Panc1 (cell line): Measurements from ENCODE around the gene DCTPP1. TPM values are rescaled to one million over a fixed set of nuclear protein-coding genes. Genes with fewer than 3 reads are reported as not detected.

Source experiments
- ATAC-seq: fragments of 200-7000 bp; cut with Tn5 transposase; 2 replicates; pipeline ENCODE4 v1.9.1; 2020; ENCODE audit warnings: mild to moderate bottlenecking, moderate library complexity
- BruUV-seq: library from RNA; stranded (reverse); fragments of 400-500 nt; replicated peaks from 2 replicates; lab custom pipeline; 2021; lab: Mats Ljungman, UMichigan
- CTCF ChIA-PET: fragments of 300-600 bp; sonication (Branson Sonifier 250); formaldehyde crosslinking; loops from one replicate; lab custom pipeline; 2022; ENCODE audit warnings: antibody characterized with exemption; lab: Charles Lee
- POLR2A ChIA-PET: fragments of 300-600 bp; sonication (Branson Sonifier 250); formaldehyde crosslinking; loops from one replicate; lab custom pipeline; 2022; ENCODE audit warnings: antibody characterized with exemption; lab: Charles Lee
- DNase-seq: peaks from one replicate; pipeline ENCODE4 v3.0.0-alpha.2; 2010; ENCODE audit warnings: low read depth, low spot score
- H3K27ac ChIP-seq: 2 replicates; pipeline ENCODE4 v1.5.1; 2011; ENCODE audit warnings: mild to moderate bottlenecking, low read length, inconsistent platforms
- H3K27me3 ChIP-seq: fragments of 200-500 bp; sonication (Bioruptor generic); 2 replicates; pipeline ENCODE4 v1.6.0; 2014; ENCODE audit warnings: low read length, inconsistent platforms; ENCODE audit not compliant: control insufficient read depth, insufficient read depth
- H3K36me3 ChIP-seq: fragments of 200-500 bp; sonication (Bioruptor generic); 2 replicates; pipeline ENCODE4 v1.5.1; 2014; ENCODE audit warnings: inconsistent platforms, mild to moderate bottlenecking, low read length, moderate library complexity; ENCODE audit not compliant: control insufficient read depth, insufficient read depth
- H3K4me1 ChIP-seq: 2 replicates; pipeline ENCODE4 v1.5.1; 2011; ENCODE audit warnings: inconsistent platforms, mild to moderate bottlenecking, low read length, moderate library complexity; ENCODE audit not compliant: control insufficient read depth, insufficient read depth
- H3K4me3 ChIP-seq, 2 experiments: 2 replicates each; pipeline ENCODE4 v1.5.1; 2011 to 2012; ENCODE audit warnings: low read depth in 2 of 2, low read length in 2 of 2, mild to moderate bottlenecking in 2 of 2, inconsistent platforms in 1 of 2, moderate library complexity in 1 of 2
- H3K9me3 ChIP-seq: fragments of 200-500 bp; sonication (Bioruptor generic); 2 replicates; pipeline ENCODE4 v1.5.1; 2014; ENCODE audit warnings: low read depth, mild to moderate bottlenecking, inconsistent platforms, low read length, moderate library complexity; ENCODE audit not compliant: control insufficient read depth, insufficient read depth
- POLR2AphosphoS5 ChIP-seq: IDR thresholded peaks from 2 replicates; pipeline ENCODE4 v1.6.1; 2012; ENCODE audit warnings: mild to moderate bottlenecking, low read depth, low read length, moderate library complexity
- REST ChIP-seq, 2 experiments: IDR thresholded peaks; 2 replicates each; pipeline ENCODE4 v1.6.1; 2011 to 2012; ENCODE audit warnings: low read depth in 2 of 2, control low read depth in 1 of 2, low read length in 1 of 2, mild to moderate bottlenecking in 1 of 2, moderate library complexity in 1 of 2; ENCODE audit not compliant: insufficient read depth in 1 of 2
- SIN3A ChIP-seq: IDR thresholded peaks from 2 replicates; pipeline ENCODE4 v1.6.1; 2012; ENCODE audit warnings: low read depth, mild to moderate bottlenecking, low read length, moderate library complexity, borderline replicate concordance; ENCODE audit not compliant: insufficient read depth
- TCF7L2 ChIP-seq: IDR thresholded peaks from 2 replicates; pipeline ENCODE4 v1.6.1; 2011; ENCODE audit warnings: mild to moderate bottlenecking, low read depth, low read length, inconsistent platforms
- in situ Hi-C: cut with HindIII; loops from 2 replicates; pipeline ENCODE4 v1.10.0; 2016; ENCODE audit warnings: low sequenced_read_pairs, low pct_unique_long_range_greater_than_20kb
- intact Hi-C: fragments of 100-400 bp; cut with micrococcal nuclease; formaldehyde crosslinking; loops from one replicate; pipeline ENCODE4 v1.10.0; 2022; ENCODE audit not compliant: unreplicated experiment
- total RNA-seq: library from RNA; stranded (reverse); gene quantifications from one replicate; pipeline ENCODE4 v1.2.1, GENCODE V29; 2021; ENCODE audit not compliant: unreplicated experiment
- TF ChIP-seq, protein P1 (sequence below): fragments of 450-650 bp; IDR thresholded peaks from 2 replicates; pipeline ENCODE4 v1.5.1; 2017; ENCODE audit warnings: mild to moderate bottlenecking

DCTPP1 gene
- total RNA-seq, 1 experiment from 2014 or later = 120 TPM

- TF ChIP-seq, protein P1, sequence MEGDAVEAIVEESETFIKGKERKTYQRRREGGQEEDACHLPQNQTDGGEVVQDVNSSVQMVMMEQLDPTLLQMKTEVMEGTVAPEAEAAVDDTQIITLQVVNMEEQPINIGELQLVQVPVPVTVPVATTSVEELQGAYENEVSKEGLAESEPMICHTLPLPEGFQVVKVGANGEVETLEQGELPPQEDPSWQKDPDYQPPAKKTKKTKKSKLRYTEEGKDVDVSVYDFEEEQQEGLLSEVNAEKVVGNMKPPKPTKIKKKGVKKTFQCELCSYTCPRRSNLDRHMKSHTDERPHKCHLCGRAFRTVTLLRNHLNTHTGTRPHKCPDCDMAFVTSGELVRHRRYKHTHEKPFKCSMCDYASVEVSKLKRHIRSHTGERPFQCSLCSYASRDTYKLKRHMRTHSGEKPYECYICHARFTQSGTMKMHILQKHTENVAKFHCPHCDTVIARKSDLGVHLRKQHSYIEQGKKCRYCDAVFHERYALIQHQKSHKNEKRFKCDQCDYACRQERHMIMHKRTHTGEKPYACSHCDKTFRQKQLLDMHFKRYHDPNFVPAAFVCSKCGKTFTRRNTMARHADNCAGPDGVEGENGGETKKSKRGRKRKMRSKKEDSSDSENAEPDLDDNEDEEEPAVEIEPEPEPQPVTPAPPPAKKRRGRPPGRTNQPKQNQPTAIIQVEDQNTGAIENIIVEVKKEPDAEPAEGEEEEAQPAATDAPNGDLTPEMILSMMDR = no peak
- TF ChIP-seq POLR2AphosphoS5 = no peak
Observed at GRCh38 chr16:30376461-30376902, 53.3 kb downstream of the DCTPP1 start.

GRCh38 chr16:30375864-30376263 lies 54.0 kb downstream of the DCTPP1 start:
- intact Hi-C loops (no loop called here), in situ Hi-C loops (no loop called here)
- CTCF ChIA-PET = no interaction called here
- BruUV-seq = no TSS peak
- no peak for DNase-seq
- H3K27ac ChIP-seq = no peak overlapping the region
- TF ChIP-seq POLR2AphosphoS5 (no peak), TCF7L2 (no peak), REST (IDR thresholded peaks at IDR 0.05; ENCODE audit: insufficient read depth in 1 of 2, low read depth in 2 of 2, low read length in 1 of 2) (no peak), SIN3A (no peak)
- TF ChIP-seq, protein P1 = no peak
- no peaks in the 10 kb centered on the region; the same call in 1 of the 2 replicates for H3K36me3 ChIP-seq
- no peaks in the 10 kb centered on the region for H3K27me3 ChIP-seq
- POLR2A ChIA-PET = no interaction called here
- no peaks in the 10 kb centered on the region for H3K9me3 ChIP-seq
- ATAC-seq = no peak
- H3K4me1 ChIP-seq = peaks cover 10% of the 10 kb centered on the region
- H3K4me3 ChIP-seq = no peak overlapping the region

More at GRCh38 chr16:30376461-30376902, 53.3 kb downstream of the DCTPP1 start:
- peaks cover 9% of the 10 kb centered on the region for H3K4me1 ChIP-seq
- in situ Hi-C loops (no loop called here), intact Hi-C loops (no loop called here)
- ATAC-seq (no peak), DNase-seq (no peak)
- H3K9me3 ChIP-seq = no peaks in the 10 kb centered on the region
- H3K4me3 ChIP-seq = no peak overlapping the region
- CTCF ChIA-PET = no interaction called here
- POLR2A ChIA-PET = interaction anchor here (0.6 kb wide), 1 partner anchor 20 kb away, joined by 13 read pairs; no protein-coding TSS in a partner anchor
- H3K27me3 ChIP-seq = no peaks in the 10 kb centered on the region
- no peak overlapping the region for H3K27ac ChIP-seq
- BruUV-seq = no TSS peak
- no peaks in the 10 kb centered on the region; the same call in 1 of the 2 replicates for H3K36me3 ChIP-seq
